ENCODE results near the gene BDH1. TPM values are rescaled to one million over a fixed set of nuclear protein-coding genes. Genes with fewer than 3 reads are reported as not detected.

BDH1 gene
- total RNA-seq, 1 donor from 2014 or later, result 12.4 TPM

GRCh38 chr3:197584733-197585132, 29.0 kb upstream of the BDH1 start:
- H3K4me1 ChIP-seq, result no peaks in the 10 kb centered on the region
- no peak for TF ChIP-seq CTCF (IDR thresholded peaks at IDR 0.05)
- ATAC-seq (no peak), DNase-seq (no peak)
- no peak overlapping the region for H3K4me3 ChIP-seq
- no peaks in the 10 kb centered on the region for H3K27me3 ChIP-seq (ENCODE audit: low read depth)
- no peak overlapping the region for H3K27ac ChIP-seq
- H3K9me3 ChIP-seq, result no peaks in the 10 kb centered on the region
- H3K36me3 ChIP-seq, result no peaks in the 10 kb centered on the region
- intact Hi-C loops (cut with DNase I), result no loop called here

GRCh38 chr3:197583371-197583770, 27.6 kb upstream of the BDH1 start:
- no peak overlapping the region for H3K4me3 ChIP-seq
- DNase-seq, result no peak
- no peak for TF ChIP-seq CTCF (IDR thresholded peaks at IDR 0.05)
- no peaks in the 10 kb centered on the region for H3K9me3 ChIP-seq
- H3K4me1 ChIP-seq, result no peaks in the 10 kb centered on the region
- H3K36me3 ChIP-seq, result no peaks in the 10 kb centered on the region
- intact Hi-C loops (cut with DNase I), result no loop called here
- no peak overlapping the region for H3K27ac ChIP-seq
- ATAC-seq, result no peak
- no peaks in the 10 kb centered on the region for H3K27me3 ChIP-seq (ENCODE audit: low read depth)

- Histone ChIP-seq H3K27me3 (ENCODE audit: low read depth) (no peaks in the 10 kb centered on the region), H3K9me3 (no peaks in the 10 kb centered on the region), H3K4me1 (no peaks in the 10 kb centered on the region), H3K27ac (no peak overlapping the region), H3K36me3 (no peaks in the 10 kb centered on the region), H3K4me3 (no peak overlapping the region)
- no peak for ATAC-seq
- intact Hi-C loops (cut with DNase I), result no loop called here
- DNase-seq, result no peak
- TF ChIP-seq CTCF (IDR thresholded peaks at IDR 0.05), result no peak
Observed at GRCh38 chr3:197580253-197580691, 24.5 kb upstream of the BDH1 start.

- H3K4me1 ChIP-seq, result no peaks in the 10 kb centered on the region
- H3K9me3 ChIP-seq, result no peaks in the 10 kb centered on the region
- ATAC-seq, result no peak
- no peak overlapping the region for H3K4me3 ChIP-seq
- no peaks in the 10 kb centered on the region for H3K27me3 ChIP-seq (ENCODE audit: low read depth)
- DNase-seq, result no peak
- no peak for TF ChIP-seq CTCF (IDR thresholded peaks at IDR 0.05)
- intact Hi-C loops (cut with DNase I), result no loop called here
- H3K36me3 ChIP-seq, result no peaks in the 10 kb centered on the region
- H3K27ac ChIP-seq, result no peak overlapping the region
Observed at GRCh38 chr3:197578376-197578775, 22.6 kb upstream of the BDH1 start.

- no peak overlapping the region for H3K27ac ChIP-seq
- no peak for DNase-seq
- no peaks in the 10 kb centered on the region for H3K9me3 ChIP-seq
- H3K4me1 ChIP-seq, result no peaks in the 10 kb centered on the region
- intact Hi-C loops (cut with DNase I), result no loop called here
- H3K4me3 ChIP-seq, result no peak overlapping the region
- no peaks in the 10 kb centered on the region for H3K27me3 ChIP-seq (ENCODE audit: low read depth)
- H3K36me3 ChIP-seq, result no peaks in the 10 kb centered on the region
- ATAC-seq, result no peak
- no peak for TF ChIP-seq CTCF (IDR thresholded peaks at IDR 0.05)
Observed at GRCh38 chr3:197577366-197578074, 21.8 kb upstream of the BDH1 start.
